OCI-LY1 (cell line): Measurements from ENCODE around the gene TGM4.

Experiments used
- CTCF ChIP-seq: fragments of 200-600 bp; sonication (generic), shearing (Covaris generic); IDR thresholded peaks from 2 replicates; pipeline ENCODE4 v1.5.1; 2017; ENCODE audit warnings: mild to moderate bottlenecking, antibody characterized with exemption, low read length, moderate library complexity, mixed read lengths
- EZH2 ChIP-seq: fragments of 200-600 bp; sonication (generic), shearing (Covaris generic); IDR thresholded peaks from 2 replicates; pipeline ENCODE4 v1.8.0; 2017; ENCODE audit warnings: borderline replicate concordance, mixed run types, mild to moderate bottlenecking, antibody characterized with exemption, low read length, moderate library complexity, mixed read lengths

GRCh38 chr3:44931791-44932190, 57.4 kb downstream of the TGM4 start:
- TF ChIP-seq CTCF (no peak), EZH2 (no peak)
